Keratinocyte (primary cell): ENCODE measurements around the gene HLA-F. TPM values are rescaled to one million over a fixed set of nuclear protein-coding genes. Genes with fewer than 3 reads are reported as not detected.

Source experiments
- DNase-seq: peaks from one replicate; pipeline ENCODE4 v3.0.0-alpha.2; 2011; ENCODE audit warnings: low read depth, missing footprints, low spot score
- FAIRE-seq: peaks from 2 replicates; lab custom pipeline; 2011; peaks lifted over from hg19 to GRCh38; lab: Jason Lieb, UNC
- H2AFZ ChIP-seq: 2 replicates; pipeline ENCODE4 v1.6.0; 2012; ENCODE audit warnings: low read length, control low read depth, inconsistent platforms; ENCODE audit not compliant: control insufficient read depth
- H3K27ac ChIP-seq: 2 replicates; pipeline ENCODE4 v1.5.1; 2011; ENCODE audit warnings: low read length; ENCODE audit not compliant: control insufficient read depth, insufficient read depth
- H3K27me3 ChIP-seq: 3 replicates; pipeline ENCODE4 v1.6.0; 2011; ENCODE audit warnings: low read length; ENCODE audit not compliant: control insufficient read depth, insufficient read depth; ENCODE audit errors: extremely low read depth
- H3K36me3 ChIP-seq, 2 experiments: 2 replicates in 1 of 2; 3 replicates in 1 of 2; pipeline ENCODE4 v1.5.1; 2011; ENCODE audit warnings: low read length in 2 of 2, mild to moderate bottlenecking in 1 of 2; ENCODE audit not compliant: control insufficient read depth in 2 of 2, insufficient read depth in 2 of 2; ENCODE audit errors: extremely low read depth in 1 of 2
- H3K4me1 ChIP-seq: 3 replicates; pipeline ENCODE4 v1.5.1; 2011; ENCODE audit warnings: low read length; ENCODE audit not compliant: control insufficient read depth, insufficient read depth; ENCODE audit errors: extremely low read depth
- H3K4me2 ChIP-seq: 3 replicates; pipeline ENCODE4 v1.6.0; 2011; ENCODE audit warnings: low read depth, low read length; ENCODE audit not compliant: control insufficient read depth, insufficient read depth; ENCODE audit errors: extremely low read depth
- H3K4me3 ChIP-seq, 3 experiments: fragments of 200-600 bp in 1 of 3; sonication (generic) in 1 of 3; 2 replicates in 2 of 3; 3 replicates in 1 of 3; pipeline ENCODE4 v1.5.1; 2011 to 2016; ENCODE audit warnings: low read length in 3 of 3, mild to moderate bottlenecking in 3 of 3, control low read depth in 2 of 3, inconsistent platforms in 1 of 3, low read depth in 1 of 3, mixed read lengths in 1 of 3, mixed run types in 1 of 3, moderate library complexity in 1 of 3; ENCODE audit not compliant: control insufficient read depth in 2 of 3, insufficient read depth in 2 of 3; ENCODE audit errors: extremely low read depth in 1 of 3
- H3K79me2 ChIP-seq: 2 replicates; pipeline ENCODE4 v1.6.0; 2012; ENCODE audit warnings: low read length; ENCODE audit not compliant: control insufficient read depth, insufficient read depth
- H3K9ac ChIP-seq: 3 replicates; pipeline ENCODE4 v1.6.0; 2011; ENCODE audit warnings: low read length; ENCODE audit not compliant: control insufficient read depth, insufficient read depth; ENCODE audit errors: extremely low read depth
- H3K9me1 ChIP-seq: 3 replicates; pipeline ENCODE4 v1.6.0; 2011; ENCODE audit warnings: low read length; ENCODE audit not compliant: control insufficient read depth, insufficient read depth; ENCODE audit errors: extremely low read depth
- H3K9me3 ChIP-seq: 2 replicates; pipeline ENCODE4 v1.5.1; 2012; ENCODE audit warnings: low read depth, low read length; ENCODE audit not compliant: control insufficient read depth
- H4K20me1 ChIP-seq: 3 replicates; pipeline ENCODE4 v1.6.0; 2011; ENCODE audit warnings: low read length; ENCODE audit not compliant: control insufficient read depth, insufficient read depth; ENCODE audit errors: extremely low read depth
- CTCF ChIP-seq, 3 experiments: IDR thresholded peaks in 1 of 3; conservative IDR thresholded peaks in 1 of 3; optimal IDR thresholded peaks in 1 of 3; 2 replicates in 2 of 3; 3 replicates in 1 of 3; pipeline versions ENCODE3 to v1.5.1; 2011; ENCODE audit warnings: low read length in 3 of 3, mild to moderate bottlenecking in 3 of 3, moderate library complexity in 2 of 3, control low read depth in 1 of 3, inconsistent platforms in 1 of 3; ENCODE audit not compliant: insufficient read depth in 2 of 3; ENCODE audit errors: extremely low read depth in 1 of 3
- EZH2 ChIP-seq: IDR thresholded peaks from one replicate; pipeline ENCODE4 v1.6.1; 2012; ENCODE audit warnings: inconsistent platforms, mild to moderate bottlenecking, low read length, moderate library complexity
- dilution Hi-C: fragments of 300-500 bp; cut with MboI; formaldehyde crosslinking; loops from one replicate; pipeline ENCODE4 v1.7.0; 2020; ENCODE audit warnings: low sequenced_read_pairs; ENCODE audit not compliant: extremely low pct_ligation_motif_present
- polyA plus RNA-seq, 5 experiments: library from polyadenylated mRNA; depleted of rRNA in 3 of 5; stranded (reverse) in 3 of 5; stranded (forward) in 1 of 5; unstranded in 1 of 5; fragments of >200 nt; gene quantifications; 1 replicate in 1 of 5; 2 replicates in 3 of 5; 3 replicates in 1 of 5; pipeline versions ENCODE4 v1.2.1 to v1.2.3, GENCODE V29; 2011 to 2012; ENCODE audit warnings: missing spikeins in 2 of 5, low read depth in 1 of 5, low replicate concordance in 1 of 5

HLA-F gene
- polyA plus RNA-seq, 1 donor (not counting 4 experiments of a cell fraction or from before 2014, with no cell fraction given): 36.2 TPM

- FAIRE-seq (no peak), DNase-seq (no peak)
- Histone ChIP-seq H3K9me1 (no peaks in the 10 kb centered on the region), H3K27ac (no peak overlapping the region), H3K9me3 (no peaks in the 10 kb centered on the region), H3K79me2 (no peaks in the 10 kb centered on the region), H3K36me3 (peaks cover 0 to 4% of the 10 kb centered on the region in 2 experiments), H3K4me3 (no peak overlapping the region), H3K4me2 (no peak overlapping the region), H3K27me3 (no peaks in the 10 kb centered on the region), H2AFZ (no peak overlapping the region), H3K4me1 (peaks cover 8% of the 10 kb centered on the region), H3K9ac (no peak overlapping the region), H4K20me1 (no peaks in the 10 kb centered on the region)
- dilution Hi-C loops: no loop called here
- TF ChIP-seq EZH2: no peak
- TF ChIP-seq CTCF (optimal IDR thresholded peaks at IDR 0.05 in 1 of 3, IDR thresholded peaks at IDR 0.05 in 1 of 3, conservative IDR thresholded peaks at IDR 0.05 in 1 of 3; ENCODE audit: extremely low read depth in 1 of 3, insufficient read depth in 2 of 3, low read length in 3 of 3): no peak
These were observed 9.8 kb downstream of the HLA-F start for GRCh38 chr6:29733057-29733456.

GRCh38 chr6:29734046-29735018 lies 11.1 kb downstream of the HLA-F start:
- FAIRE-seq: no peak
- dilution Hi-C loops: no loop called here

More at GRCh38 chr6:29734046-29735018, 11.1 kb downstream of the HLA-F start:
- Histone ChIP-seq H3K79me2 (no peaks in the 10 kb centered on the region), H3K9ac (no peak overlapping the region), H3K36me3 (peaks cover 0 to 4% of the 10 kb centered on the region in 2 experiments), H3K4me1 (peaks cover 10% of the 10 kb centered on the region), H3K9me1 (no peaks in the 10 kb centered on the region), H3K27me3 (no peaks in the 10 kb centered on the region), H3K4me2 (no peak overlapping the region), H4K20me1 (no peaks in the 10 kb centered on the region), H3K27ac (no peak overlapping the region), H2AFZ (no peak overlapping the region), H3K9me3 (no peaks in the 10 kb centered on the region), H3K4me3 (no peak overlapping the region)
- TF ChIP-seq EZH2 (no peak), CTCF (optimal IDR thresholded peaks at IDR 0.05 in 1 of 3, IDR thresholded peaks at IDR 0.05 in 1 of 3, conservative IDR thresholded peaks at IDR 0.05 in 1 of 3; ENCODE audit: extremely low read depth in 1 of 3, insufficient read depth in 2 of 3, low read length in 3 of 3) (no peak)
- DNase-seq: no peak
